NK-92 (cell line): ENCODE measurements around the gene EFCC1.
"Not testable (repeated sequence)": the region's sequence is repeated elsewhere in the genome, so short reads cannot be mapped to it uniquely, and the experiment has no call there.

Experiments used
- DNase-seq: peaks from one replicate; lab custom pipeline; 2025; ENCODE audit not compliant: unreplicated experiment; lab: John Stamatoyannopoulos, UW

The EFCC1 gene

DNA sequence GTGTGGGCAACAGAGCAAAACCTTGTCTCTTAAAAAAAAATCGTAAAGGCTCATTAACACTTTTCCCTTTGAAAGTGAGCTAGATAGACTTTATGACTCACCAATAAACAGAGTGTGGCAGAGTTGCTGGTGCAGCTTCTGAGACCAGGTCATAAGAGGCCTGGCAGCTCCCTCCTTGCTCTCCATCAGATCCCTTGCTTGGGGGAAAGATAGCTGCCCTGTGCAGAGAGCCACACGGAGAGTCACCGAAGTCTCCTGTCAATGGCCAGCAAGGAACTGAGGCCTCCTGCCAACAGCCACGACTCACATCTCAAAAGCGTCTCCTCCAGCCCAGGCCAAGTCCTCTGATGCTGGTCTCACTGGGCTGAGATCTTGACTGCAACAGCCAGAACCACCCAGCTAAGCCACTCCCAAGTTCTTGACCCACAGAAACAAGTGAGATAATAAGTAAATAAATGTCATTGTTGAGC is 50.8 kb downstream of the EFCC1 start:
- DNase-seq: no peak

DNA sequence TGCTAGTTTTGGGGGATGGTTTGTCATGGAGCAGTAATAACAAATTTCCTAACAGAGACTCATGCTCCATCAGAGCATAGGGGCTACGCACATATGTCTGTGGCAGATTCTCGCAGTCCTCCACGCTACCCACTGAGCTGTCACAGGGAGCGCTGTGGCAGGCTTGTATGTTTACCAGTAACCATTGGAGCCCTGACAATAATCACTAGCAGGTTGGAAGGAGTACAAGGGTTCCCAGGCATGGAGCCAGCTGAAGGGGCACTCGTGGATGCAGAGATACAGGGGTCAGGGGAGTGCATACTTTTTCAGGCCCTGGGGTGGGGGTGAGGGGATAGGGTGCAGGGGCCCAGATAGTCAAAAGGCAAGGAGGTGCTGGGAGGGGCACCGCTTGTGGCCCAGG is 51.6 kb downstream of the EFCC1 start:
- DNase-seq: no peak

DNA sequence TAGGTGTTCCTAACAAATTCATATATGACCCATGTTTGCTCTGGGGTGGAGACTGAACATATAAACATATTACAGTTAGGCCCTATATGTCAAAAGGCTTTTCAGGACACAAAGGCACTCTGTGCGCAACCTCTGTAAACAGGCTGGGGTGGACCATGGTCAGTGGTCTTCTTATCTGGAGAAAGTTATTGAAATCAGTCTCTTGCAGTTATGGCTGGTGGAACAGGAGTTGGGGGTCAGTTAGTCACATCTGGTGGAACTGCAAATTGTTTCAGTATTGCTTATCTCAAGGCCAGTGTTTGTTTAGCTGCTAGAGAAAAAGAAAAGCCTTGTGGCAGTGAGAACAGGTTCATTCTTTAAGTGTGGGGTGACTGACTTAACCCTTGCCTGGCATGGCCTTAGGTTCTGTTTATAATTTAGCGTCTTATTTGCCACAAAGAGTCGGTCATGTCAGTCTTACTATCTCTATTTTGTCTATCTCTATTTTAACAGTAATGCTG is 53.6 kb downstream of the EFCC1 start:
- DNase-seq: no peak

DNA sequence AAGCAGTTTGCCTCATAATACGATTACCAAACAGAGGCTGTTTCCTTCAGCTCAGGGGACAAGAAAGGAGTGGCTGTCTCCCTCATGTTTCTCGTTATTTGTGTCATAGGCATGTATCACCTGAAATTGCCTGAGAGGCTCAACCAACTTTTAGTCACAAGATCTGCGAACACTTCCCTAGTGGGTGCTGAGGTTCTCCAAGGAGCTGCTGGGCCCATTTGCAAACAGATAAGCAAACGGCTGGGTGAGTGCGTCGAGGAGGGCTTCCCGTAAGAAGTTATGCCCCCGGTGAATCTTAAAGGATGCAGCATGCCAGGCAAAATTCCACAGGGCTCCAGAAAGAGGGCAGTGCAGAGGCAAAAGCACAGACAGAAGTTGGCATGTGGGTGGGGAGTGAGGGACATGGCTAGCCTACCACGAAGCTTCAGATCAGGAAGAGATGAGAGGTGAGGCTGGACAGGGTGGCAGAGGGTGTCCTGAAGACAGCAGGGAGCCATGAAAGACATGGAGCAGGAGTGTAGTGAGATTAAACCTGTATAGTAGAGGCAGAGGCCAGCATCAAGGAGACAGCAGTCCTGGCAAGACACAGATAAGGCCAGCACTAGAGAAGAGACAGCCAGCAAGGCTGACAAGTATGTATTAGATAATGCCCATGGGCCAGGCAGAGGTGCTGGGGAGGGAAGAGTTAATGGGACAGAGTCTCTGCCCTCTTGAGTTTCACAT is 55.5 kb downstream of the EFCC1 start:
- DNase-seq: no peak

DNA sequence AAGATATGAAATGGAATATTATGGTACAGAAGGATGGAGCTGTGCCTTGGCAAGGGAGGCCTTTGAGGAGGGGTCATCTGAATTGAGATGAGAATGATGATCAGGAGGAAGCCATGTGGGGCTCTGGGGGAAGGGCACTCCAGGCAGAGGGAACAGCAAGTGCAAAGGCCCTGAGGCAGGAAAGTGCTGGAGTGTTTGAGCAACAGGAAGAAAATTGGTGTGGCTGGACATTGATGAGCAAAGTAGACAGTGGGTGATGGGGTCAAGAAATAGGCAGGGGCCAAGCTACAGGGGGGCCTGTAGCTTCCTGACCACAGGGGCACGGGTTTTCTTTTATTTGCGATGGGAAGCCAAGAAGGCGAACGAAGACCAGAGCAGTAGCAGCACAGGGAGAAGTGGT is 56.1 kb downstream of the EFCC1 start:
- no peak for DNase-seq

DNA sequence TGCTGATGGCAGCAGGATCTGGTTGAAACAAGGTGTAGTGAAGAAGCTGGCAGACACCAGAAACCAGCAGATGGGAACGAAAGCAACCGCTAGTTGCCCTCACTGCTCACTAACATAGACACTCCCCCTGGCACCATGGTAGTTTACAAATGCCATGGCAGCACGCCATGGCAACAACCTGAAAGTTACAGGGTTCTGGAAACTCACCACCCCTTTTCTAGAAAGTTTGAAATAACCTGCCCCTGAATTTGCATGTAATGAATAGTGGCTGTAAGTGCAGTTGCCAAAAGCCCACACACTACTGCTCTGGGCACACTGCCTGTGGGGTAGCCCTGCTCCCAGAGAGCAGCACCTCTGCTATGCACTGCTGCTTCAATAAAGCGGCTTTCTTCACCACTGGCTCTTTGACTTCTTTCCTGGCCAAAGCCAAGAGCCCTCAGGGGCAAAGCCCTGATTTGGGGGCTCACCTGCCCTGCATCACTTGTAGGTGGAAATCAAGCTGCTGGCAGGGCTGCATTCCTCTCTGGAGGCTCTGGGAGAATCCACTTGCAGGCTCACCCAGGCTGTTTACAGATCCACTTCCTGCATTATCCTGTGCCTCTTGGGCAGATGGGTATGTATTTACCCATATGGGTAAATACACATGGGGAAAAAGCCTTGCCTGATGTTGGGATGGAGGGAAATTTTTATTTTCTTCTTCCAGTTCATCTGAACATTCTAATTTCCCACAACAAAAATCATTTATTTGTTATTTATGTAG is 57.5 kb downstream of the EFCC1 start:
- no peak for DNase-seq

DNA sequence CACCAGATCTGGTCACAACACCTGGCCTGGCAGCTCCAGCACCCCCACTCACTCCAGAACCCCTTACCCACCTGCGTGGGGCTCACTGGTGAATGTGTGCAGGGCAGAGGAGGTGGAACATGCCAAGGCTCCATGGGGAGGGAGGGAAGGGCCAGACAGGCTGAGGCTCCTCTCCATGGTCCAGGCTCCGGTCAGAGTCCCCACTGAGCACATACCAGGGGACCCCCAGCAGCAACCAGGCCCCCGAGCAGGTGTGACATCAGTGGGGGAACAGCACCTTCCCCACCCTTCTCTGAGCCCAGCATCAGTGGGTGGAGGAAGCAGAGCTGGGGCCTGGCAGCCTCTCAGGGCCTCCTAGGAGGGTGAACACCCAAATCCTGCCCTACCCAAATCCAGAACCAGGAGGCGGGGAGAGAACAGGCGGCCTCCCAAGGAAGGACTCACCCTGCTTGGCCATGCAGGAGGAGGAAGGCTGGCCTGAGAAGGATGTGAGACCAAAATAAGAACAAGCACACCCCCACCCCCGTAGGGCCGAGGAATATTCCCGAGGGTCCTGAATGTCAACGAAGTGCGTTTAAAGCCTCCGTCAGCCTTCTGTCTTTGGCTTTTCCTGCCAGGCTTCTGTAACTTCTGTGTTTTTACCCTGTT is 58.3 kb downstream of the EFCC1 start:
- DNase-seq: no peak

DNA sequence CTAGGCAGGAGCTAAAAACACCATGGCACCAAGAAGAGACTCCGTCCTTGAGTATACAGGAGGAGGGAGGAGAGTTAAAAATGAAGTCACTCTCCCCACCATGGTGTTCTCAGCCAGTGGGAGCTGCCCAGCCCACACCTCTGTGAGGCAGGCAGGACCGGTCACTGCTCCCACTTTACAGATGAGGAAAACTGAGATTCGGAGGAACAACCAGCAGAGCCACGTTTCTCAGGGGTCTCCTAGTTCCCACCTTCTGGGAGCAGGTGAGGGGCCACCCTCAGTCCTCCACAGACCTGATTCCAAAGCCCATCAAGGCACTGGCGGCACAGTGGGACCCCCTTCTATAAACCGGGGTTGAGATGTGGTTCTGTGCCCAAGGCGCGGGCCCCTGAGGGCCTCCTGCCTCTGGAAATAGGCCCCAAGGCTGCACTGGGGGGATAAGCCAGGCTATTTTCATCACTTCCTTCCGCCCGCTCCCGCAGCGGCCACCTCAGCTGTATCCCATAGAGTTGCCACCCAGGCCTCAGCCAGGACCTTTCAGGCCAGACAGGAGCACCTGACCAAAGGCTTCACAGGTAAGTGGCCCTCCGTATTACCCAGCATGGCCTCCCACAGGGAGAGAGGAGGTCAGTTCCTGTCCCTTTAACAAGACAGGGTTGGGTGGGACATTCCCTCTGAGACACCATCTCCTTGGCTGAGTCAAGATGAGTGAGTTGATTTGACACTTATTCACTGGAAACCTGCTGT is 59.3 kb downstream of the EFCC1 start, which contains the start of gene GP9:
Gene GP9, plus strand, starts transcription at position 504 of the 747 bp plus-strand sequence. CDS start 961 bp downstream, outside the sequence.
- DNase-seq: no peak

DNA sequence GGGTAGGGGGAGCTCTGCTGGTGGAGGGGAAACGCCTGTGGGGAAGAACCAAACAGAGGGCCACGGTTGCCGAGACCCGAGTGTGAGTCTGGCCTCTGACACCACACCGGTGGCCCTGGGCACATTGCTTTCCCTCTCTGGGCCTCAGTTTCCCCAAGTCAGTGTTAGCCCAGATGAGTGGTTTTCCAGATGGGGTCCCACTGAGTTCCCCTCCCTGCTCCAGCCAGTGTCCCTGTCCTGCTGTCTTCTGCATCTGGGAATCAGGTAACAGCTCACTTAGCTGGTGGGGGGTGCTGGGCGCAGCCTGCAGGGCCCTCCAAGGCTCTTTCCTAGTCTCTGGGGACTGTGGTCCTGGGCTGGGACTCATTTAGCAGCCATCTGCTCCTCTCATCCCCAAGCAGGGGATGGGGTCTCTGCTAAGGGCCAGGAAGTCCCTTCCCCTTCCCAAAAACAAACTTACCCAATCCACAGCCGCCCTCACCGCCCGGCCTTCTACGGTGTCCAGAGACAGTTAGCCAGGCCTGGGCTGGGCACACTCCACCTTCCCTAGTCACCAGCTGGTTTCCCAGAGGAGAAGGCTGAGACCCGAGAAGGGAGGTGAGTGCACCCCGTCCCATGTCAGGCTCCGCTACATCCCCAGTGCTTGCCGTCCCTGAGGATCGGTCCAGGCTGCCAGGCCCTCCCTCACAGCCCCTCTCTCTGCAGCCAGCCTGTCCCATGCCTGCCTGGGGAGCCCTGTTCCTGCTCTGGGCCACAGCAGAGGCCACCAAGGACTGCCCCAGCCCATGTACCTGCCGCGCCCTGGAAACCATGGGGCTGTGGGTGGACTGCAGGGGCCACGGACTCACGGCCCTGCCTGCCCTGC is 60.2 kb downstream of the EFCC1 start:
- no peak for DNase-seq

DNA sequence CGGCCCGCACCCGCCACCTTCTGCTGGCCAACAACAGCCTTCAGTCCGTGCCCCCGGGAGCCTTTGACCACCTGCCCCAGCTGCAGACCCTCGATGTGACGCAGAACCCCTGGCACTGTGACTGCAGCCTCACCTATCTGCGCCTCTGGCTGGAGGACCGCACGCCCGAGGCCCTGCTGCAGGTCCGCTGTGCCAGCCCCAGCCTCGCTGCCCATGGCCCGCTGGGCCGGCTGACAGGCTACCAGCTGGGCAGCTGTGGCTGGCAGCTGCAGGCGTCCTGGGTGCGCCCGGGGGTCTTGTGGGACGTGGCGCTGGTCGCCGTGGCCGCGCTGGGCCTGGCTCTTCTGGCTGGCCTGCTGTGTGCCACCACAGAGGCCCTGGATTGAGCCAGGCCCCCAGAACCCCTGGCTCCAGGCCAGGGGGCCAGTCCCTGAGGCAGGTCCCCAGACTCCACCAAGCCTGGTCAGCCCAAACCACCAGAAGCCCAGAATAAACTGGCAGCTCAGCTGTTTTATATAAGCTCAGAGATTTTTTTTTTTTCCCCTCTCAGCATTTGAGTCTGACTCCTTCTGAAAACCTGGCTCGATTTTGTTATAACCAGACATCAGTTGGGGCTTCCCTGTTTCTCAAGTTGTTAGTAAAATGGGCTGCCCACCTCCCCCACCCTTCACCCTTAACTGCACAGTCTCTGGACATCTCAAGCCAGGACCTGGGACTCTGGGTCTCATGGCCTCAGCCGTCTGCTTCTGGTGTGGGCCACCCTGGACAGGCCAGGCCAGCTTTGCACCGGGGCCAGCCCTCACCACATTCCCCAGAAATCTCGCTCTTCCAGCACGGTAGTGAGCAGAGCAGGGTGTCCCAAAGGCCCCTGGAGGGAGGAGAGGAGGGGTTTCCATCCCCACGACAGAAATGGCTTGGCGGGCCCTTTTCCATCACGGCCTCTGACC is 61.1 kb downstream of the EFCC1 start:
- no peak for DNase-seq

DNA sequence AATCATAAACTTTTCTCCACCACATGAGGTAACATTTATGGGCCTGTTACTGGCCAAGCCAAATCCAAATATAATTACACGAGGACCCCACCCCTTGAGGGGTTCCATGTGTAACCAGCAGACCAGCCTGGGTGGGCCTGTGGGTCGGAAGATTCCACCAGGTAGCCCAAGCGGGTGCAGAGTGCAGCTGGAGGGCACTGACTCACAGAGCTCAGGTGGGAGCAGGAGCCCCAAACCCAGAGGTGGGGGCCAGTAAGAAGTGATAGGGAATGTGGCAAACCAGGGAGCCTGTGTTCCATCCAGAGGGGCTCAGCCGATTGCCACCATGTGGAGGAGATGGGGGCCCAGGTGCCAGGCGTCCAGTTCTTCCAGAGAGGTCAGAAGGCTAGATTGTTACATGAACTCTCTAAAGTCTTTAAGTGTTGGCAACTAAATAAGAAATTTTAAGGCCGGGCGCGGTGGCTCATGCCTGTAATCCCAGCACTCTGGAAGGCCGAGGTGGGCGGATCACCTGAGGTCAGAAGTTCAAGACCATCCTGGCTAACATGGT is 62.1 kb downstream of the EFCC1 start:
- no peak for DNase-seq

DNA sequence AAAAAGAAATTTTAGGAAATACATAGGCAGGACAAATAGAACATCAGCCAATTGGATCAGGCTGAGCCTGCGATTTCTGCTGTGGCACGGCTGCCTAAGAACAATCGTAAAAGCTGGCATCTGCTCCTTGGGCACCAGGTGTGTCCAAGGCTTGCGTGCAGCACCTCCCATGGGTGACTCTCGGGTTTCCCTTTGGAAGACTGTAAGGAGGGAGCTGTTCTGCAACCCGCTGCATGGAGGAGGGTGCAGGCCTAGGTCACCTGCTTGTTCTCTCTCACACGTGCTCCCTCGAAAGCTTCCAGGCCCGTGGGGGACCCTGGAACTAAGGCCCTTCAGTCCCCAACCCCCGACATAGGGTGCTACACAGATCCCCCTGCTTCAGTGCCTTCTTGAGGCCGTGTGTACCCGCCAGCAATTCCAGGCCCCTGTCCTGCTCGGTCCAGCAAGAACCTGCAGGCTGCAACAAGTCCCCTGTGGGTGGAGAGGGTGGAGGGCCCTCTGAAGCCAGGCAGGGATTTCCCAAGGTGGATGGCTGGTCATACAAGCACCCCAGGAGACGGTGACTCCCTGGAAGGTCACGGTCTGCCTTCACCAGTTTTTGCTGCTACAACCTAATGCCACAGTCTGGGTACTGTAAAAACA is 62.9 kb downstream of the EFCC1 start:
- no peak for DNase-seq

DNA sequence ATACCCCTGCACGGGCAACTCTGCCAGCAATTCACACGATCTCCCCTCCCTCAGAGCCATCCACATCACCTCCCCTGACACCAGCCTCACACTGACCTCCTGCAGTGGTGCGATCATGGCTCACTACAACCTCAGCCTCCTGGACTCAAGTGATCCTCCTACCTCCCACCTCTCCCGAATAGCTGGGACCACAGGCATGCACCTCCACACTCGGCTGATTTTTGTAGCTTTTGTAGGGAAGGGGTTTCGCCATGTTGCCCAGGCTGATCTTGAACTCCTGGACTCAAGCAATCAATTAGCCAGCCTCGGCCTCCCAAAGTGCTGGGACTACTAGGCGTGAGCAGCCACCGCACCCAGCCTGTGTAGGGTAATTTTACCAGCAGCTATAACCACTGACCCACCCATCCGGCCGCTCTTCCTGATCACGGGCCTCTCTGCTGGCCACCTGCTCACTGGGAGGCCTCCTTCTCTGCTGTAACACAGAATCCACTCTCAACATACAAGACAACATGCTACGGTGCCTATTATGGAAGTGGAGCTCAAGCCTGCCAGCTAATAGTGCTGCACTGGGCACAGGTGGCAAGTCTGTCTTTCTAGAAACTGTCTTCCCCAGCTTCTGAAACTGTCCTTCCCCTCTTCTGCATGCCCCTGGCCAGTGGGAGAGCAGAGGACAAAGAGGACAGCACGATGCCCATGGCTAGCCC is 64.1 kb downstream of the EFCC1 start:
- no peak for DNase-seq

DNA sequence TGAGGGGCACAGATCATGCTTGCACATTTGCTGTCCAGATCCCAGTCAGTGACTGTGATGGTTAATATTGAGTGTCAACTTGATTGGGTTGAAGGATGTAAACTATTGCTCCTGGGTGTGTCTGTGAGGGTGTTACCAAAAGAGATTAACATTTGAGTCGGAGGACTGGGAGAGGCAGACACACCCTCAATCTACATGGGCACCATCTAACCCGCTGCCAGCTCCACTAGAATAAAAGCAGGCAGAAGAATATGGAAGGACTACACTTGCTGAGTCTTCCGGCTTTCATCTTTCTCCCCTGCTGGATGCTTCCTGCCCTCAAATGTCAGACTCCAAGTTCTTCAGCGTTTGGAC is 64.6 kb downstream of the EFCC1 start:
- DNase-seq: no peak

DNA sequence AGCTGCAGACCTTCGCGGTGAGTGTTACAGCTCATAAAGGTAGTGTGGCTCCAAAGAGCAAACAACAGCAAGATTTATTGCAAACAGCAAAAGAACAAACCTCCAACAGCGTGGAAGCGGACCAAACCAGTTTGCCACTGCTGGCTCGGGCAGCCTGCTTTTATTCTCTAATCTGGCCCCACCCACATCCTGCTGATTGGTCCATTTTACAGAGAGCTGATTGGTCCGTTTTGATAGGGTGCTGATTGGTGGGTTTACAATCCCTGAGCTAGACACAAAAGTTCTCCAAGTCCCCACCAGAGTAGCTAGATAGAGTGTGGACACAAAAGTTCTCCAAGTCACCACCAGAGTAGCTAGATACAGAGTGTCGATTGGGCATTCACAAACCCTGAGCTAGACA is 66.6 kb downstream of the EFCC1 start:
- not testable (repeated sequence) for DNase-seq

DNA sequence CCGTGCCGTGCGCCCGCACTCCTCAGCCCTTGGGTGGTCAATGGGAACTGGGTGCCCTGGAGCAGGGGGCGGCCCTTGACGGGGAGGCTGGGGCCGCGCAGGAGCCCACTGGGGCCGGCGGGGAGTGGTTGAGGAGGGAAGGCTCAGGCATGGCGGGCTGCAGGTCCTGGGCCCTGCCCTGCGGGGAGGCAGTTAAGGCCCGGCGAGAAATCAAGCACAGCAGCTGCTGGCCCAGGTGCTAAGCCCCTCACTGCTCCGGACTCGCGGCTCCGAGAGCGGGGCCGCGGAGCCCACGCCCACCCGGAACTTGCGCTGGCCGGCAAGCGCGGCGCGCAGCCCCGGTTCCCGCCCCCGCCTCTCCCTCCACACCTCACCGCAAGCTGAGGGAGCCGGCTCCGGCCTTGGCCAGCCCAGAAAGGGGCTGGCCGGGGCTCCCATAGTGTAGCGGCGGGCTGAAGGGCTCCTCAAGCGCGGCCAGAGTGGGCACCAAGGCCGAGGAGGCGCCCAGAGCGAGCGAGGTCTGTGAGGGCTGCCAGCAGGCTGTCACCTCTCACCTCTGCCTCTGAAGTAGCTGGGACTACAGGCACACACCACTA is 67.3 kb downstream of the EFCC1 start:
- no peak for DNase-seq
